SK-MEL-5 (cell line): ENCODE data around the gene STRAP. TPM values are rescaled to one million over a fixed set of nuclear protein-coding genes. Genes with fewer than 3 reads are reported as not detected.
"Not testable (repeated sequence)": the region's sequence is repeated elsewhere in the genome, so short reads cannot be mapped to it uniquely, and the experiment has no call there.

Experiments
- DNase-seq: peaks from one replicate; pipeline ENCODE4 v3.0.0-alpha.2; 2016; ENCODE audit warnings: low read depth, low spot score
- in situ Hi-C: cut with HindIII; loops from 2 replicates; pipeline ENCODE4 v1.10.0; 2016; ENCODE audit warnings: low sequenced_read_pairs, high pct_unique_total_duplicates, low pct_unique_long_range_greater_than_20kb
- total RNA-seq: library from RNA; depleted of rRNA; stranded (reverse); fragments of >200 nt; shearing (Covaris generic); gene quantifications from 2 replicates; pipeline ENCODE4 v1.2.3, GENCODE V29; 2014

Gene STRAP
- total RNA-seq, 1 experiment from 2014 or later, result 114 TPM

- no peak for DNase-seq
- in situ Hi-C loops, result no loop called here
Observed at GRCh38 chr12:15904378-15904920, 22.3 kb downstream of the STRAP start.

GRCh38 chr12:15910468-15910863 is 28.3 kb downstream of the STRAP start:
- in situ Hi-C loops, result no loop called here
- DNase-seq, result no peak

GRCh38 chr12:15910864-15911721 is 28.9 kb downstream of the STRAP start, which contains the start of gene DERA:
Gene DERA (plus strand): TSS chr12:15911332. CDS start chr12:15911384, 52 bp downstream.
- DNase-seq, result peak; percentile 85
- in situ Hi-C loops, result no loop called here

- in situ Hi-C loops, result not testable (repeated sequence)
Observed at GRCh38 chr12:15911931-15912330, 29.7 kb downstream of the STRAP start.

GRCh38 chr12:15914131-15914530 is 31.9 kb downstream of the STRAP start:
- in situ Hi-C loops, result not testable (repeated sequence)

More at GRCh38 chr12:15911931-15912330, 29.7 kb downstream of the STRAP start:
- peak; percentile 51 for DNase-seq

GRCh38 chr12:15918066-15918465 is 35.9 kb downstream of the STRAP start:
- in situ Hi-C loops, result no loop called here
- no peak for DNase-seq

More at GRCh38 chr12:15914131-15914530, 31.9 kb downstream of the STRAP start:
- not testable (repeated sequence) for DNase-seq

- no peak for DNase-seq
- in situ Hi-C loops, result no loop called here
Observed at GRCh38 chr12:15919418-15919817, 37.2 kb downstream of the STRAP start.

GRCh38 chr12:15924956-15925355 is 42.8 kb downstream of the STRAP start:
- in situ Hi-C loops, result no loop called here
- DNase-seq, result no peak

GRCh38 chr12:15928346-15928745 is 46.2 kb downstream of the STRAP start:
- in situ Hi-C loops, result no loop called here
- DNase-seq, result no peak

- DNase-seq, result no peak
- in situ Hi-C loops, result no loop called here
Observed at GRCh38 chr12:15928870-15929571, 46.8 kb downstream of the STRAP start.

GRCh38 chr12:15931590-15932053 is 49.4 kb downstream of the STRAP start:
- DNase-seq, result peak; percentile 43
- in situ Hi-C loops, result no loop called here

- no peak for DNase-seq
- in situ Hi-C loops, result no loop called here
Observed at GRCh38 chr12:15932327-15932726, 50.1 kb downstream of the STRAP start.

- in situ Hi-C loops, result no loop called here
- DNase-seq, result no peak
Observed at GRCh38 chr12:15932971-15933370, 50.8 kb downstream of the STRAP start.

GRCh38 chr12:15933751-15934150 is 51.6 kb downstream of the STRAP start:
- in situ Hi-C loops, result no loop called here
- DNase-seq, result no peak

- in situ Hi-C loops, result no loop called here
Observed at GRCh38 chr12:15936751-15937150, 54.6 kb downstream of the STRAP start.

GRCh38 chr12:15937902-15938301 is 55.7 kb downstream of the STRAP start:
- in situ Hi-C loops, result no loop called here
- DNase-seq, result no peak

More at GRCh38 chr12:15936751-15937150, 54.6 kb downstream of the STRAP start:
- no peak for DNase-seq

GRCh38 chr12:15939111-15939510 is 56.9 kb downstream of the STRAP start:
- no peak for DNase-seq
- in situ Hi-C loops, result no loop called here

- in situ Hi-C loops, result no loop called here
- DNase-seq, result no peak
Observed at GRCh38 chr12:15942475-15942874, 60.3 kb downstream of the STRAP start.
